SJSA1 (cell line): ENCODE measurements around the gene FLCN. TPM values are rescaled to one million over a fixed set of nuclear protein-coding genes. Genes with fewer than 3 reads are reported as not detected.
"Not testable (repeated sequence)": the region's sequence is repeated elsewhere in the genome, so short reads cannot be mapped to it uniquely, and the experiment has no call there.

ENCODE experiments used
- DNase-seq, 2 experiments: peaks; one replicate each; pipeline ENCODE4 v3.0.0-alpha.2; 2015 to 2020; ENCODE audit warnings: low spot score in 2 of 2, low read depth in 1 of 2
- H3K27ac ChIP-seq: fragments of 250-450 bp; sonication (Bioruptor Pico); 2 replicates; pipeline ENCODE4 v1.5.1; 2020; ENCODE audit warnings: mild to moderate bottlenecking, moderate library complexity
- H3K27me3 ChIP-seq: fragments of 250-450 bp; sonication (Bioruptor Pico); replicated peaks from 2 replicates; pipeline ENCODE4 v1.5.1; 2020; ENCODE audit warnings: mild to moderate bottlenecking, moderate library complexity
- H3K36me3 ChIP-seq: fragments of 250-450 bp; sonication (Bioruptor Pico); 2 replicates; pipeline ENCODE4 v1.5.1; 2020; ENCODE audit warnings: mild to moderate bottlenecking
- H3K4me1 ChIP-seq: fragments of 250-450 bp; sonication (Bioruptor Pico); replicated peaks from 2 replicates; pipeline ENCODE4 v1.6.1; 2021; ENCODE audit warnings: mild to moderate bottlenecking
- H3K4me3 ChIP-seq: fragments of 250-450 bp; sonication (Bioruptor Pico); 2 replicates; pipeline ENCODE4 v1.5.1; 2020; ENCODE audit warnings: mild to moderate bottlenecking
- H3K9me3 ChIP-seq: fragments of 250-450 bp; sonication (Bioruptor Pico); replicated peaks from 2 replicates; pipeline ENCODE4 v1.5.1; 2020; ENCODE audit warnings: mild to moderate bottlenecking
- total RNA-seq: library from RNA; depleted of rRNA; stranded (reverse); fragments of >200 nt; shearing (Covaris generic); gene quantifications from 2 replicates; pipeline ENCODE4 v1.2.3, GENCODE V29; 2014; rRNA removed

FLCN gene
- total RNA-seq, result 14.3 and 18.6 TPM in 2 replicates

GRCh38 chr17:17237026-17237799 is at the start of gene FLCN:
Gene FLCN, minus strand, starts transcription at chr17:17237168. Its CDS starts 9,031 bp downstream, at chr17:17228137.
- Histone ChIP-seq H3K27me3 (no peaks in the 10 kb centered on the region), H3K36me3 (0 out of 2 replicates have a peak, but pooled peaks cover 7% of the 10 kb centered on the region), H3K4me3 (peak within 1 kb of the TSS; percentile 77), H3K9me3 (no peaks in the 10 kb centered on the region), H3K4me1 (peaks cover 11% of the 10 kb centered on the region), H3K27ac (peak within 1 kb of the TSS; percentile 99)
- DNase-seq, result peak; percentile 82 to 97

GRCh38 chr17:17285951-17286350 is 49.0 kb upstream of the FLCN start:
- Histone ChIP-seq H3K27me3 (no peaks in the 10 kb centered on the region), H3K9me3 (no peaks in the 10 kb centered on the region), H3K27ac (no peak overlapping the region), H3K36me3 (peaks cover under 1% of the 10 kb centered on the region), H3K4me3 (no peak overlapping the region), H3K4me1 (peaks cover 6% of the 10 kb centered on the region; the same call in 1 of the 2 replicates)
- DNase-seq, result no peak

- peaks cover 13% of the 10 kb centered on the region for H3K4me1 ChIP-seq
These were observed 43.9 kb upstream of the FLCN start, which contains the start of gene COPS3 for GRCh38 chr17:17280613-17281549. Gene COPS3, minus strand, starts transcription at chr17:17281246. Its CDS starts 60 bp downstream, at chr17:17281186.

GRCh38 chr17:17279316-17279715 is 42.3 kb upstream of the FLCN start:
- no peak for DNase-seq
- Histone ChIP-seq H3K36me3 (peaks cover 33% of the 10 kb centered on the region), H3K4me3 (no peak overlapping the region), H3K9me3 (no peaks in the 10 kb centered on the region), H3K27me3 (no peaks in the 10 kb centered on the region), H3K27ac (no peak overlapping the region), H3K4me1 (peaks cover 13% of the 10 kb centered on the region)

More at GRCh38 chr17:17280613-17281549, 43.9 kb upstream of the FLCN start, which contains the start of gene COPS3:
- no peaks in the 10 kb centered on the region for H3K9me3 ChIP-seq
- peak; percentile 94 to 98 for DNase-seq
- H3K4me3 ChIP-seq, result peak within 1 kb of the TSS; percentile 83
- no peaks in the 10 kb centered on the region for H3K27me3 ChIP-seq
- H3K36me3 ChIP-seq, result peaks cover 23% of the 10 kb centered on the region
- peak within 1 kb of the TSS; percentile 91 for H3K27ac ChIP-seq

GRCh38 chr17:17277431-17277830 is 40.5 kb upstream of the FLCN start:
- not testable (repeated sequence) for DNase-seq, H3K27me3 ChIP-seq, H3K27ac ChIP-seq, H3K9me3 ChIP-seq, H3K4me3 ChIP-seq
- Histone ChIP-seq H3K36me3 (peaks cover 50% of the 10 kb centered on the region), H3K4me1 (peaks cover 13% of the 10 kb centered on the region)

- Histone ChIP-seq H3K27me3 (no peaks in the 10 kb centered on the region), H3K9me3 (no peaks in the 10 kb centered on the region), H3K36me3 (peaks cover 59% of the 10 kb centered on the region), H3K27ac (no peak overlapping the region), H3K4me3 (no peak overlapping the region), H3K4me1 (peaks cover 7% of the 10 kb centered on the region)
- DNase-seq, result no peak
These were observed 39.0 kb upstream of the FLCN start for GRCh38 chr17:17275971-17276370.

- no peaks in the 10 kb centered on the region for H3K4me1 ChIP-seq
- no peak overlapping the region for H3K27ac ChIP-seq
- H3K9me3 ChIP-seq, result no peaks in the 10 kb centered on the region
- no peak overlapping the region for H3K4me3 ChIP-seq
- H3K36me3 ChIP-seq, result peaks cover 84% of the 10 kb centered on the region
- no peak for DNase-seq
- no peaks in the 10 kb centered on the region for H3K27me3 ChIP-seq
These were observed 33.2 kb upstream of the FLCN start for GRCh38 chr17:17269926-17270773.

GRCh38 chr17:17264430-17264829 is 27.5 kb upstream of the FLCN start:
- H3K27me3 ChIP-seq, result no peaks in the 10 kb centered on the region
- no peak overlapping the region for H3K4me3 ChIP-seq
- H3K4me1 ChIP-seq, result no peaks in the 10 kb centered on the region
- no peaks in the 10 kb centered on the region for H3K9me3 ChIP-seq
- peaks cover 89% of the 10 kb centered on the region for H3K36me3 ChIP-seq
- DNase-seq, result no peak
- no peak overlapping the region for H3K27ac ChIP-seq

GRCh38 chr17:17258998-17259397 is 22.0 kb upstream of the FLCN start:
- Histone ChIP-seq H3K4me3 (no peak overlapping the region), H3K9me3 (no peaks in the 10 kb centered on the region), H3K4me1 (no peaks in the 10 kb centered on the region), H3K27ac (no peak overlapping the region), H3K36me3 (peaks cover 79% of the 10 kb centered on the region), H3K27me3 (no peaks in the 10 kb centered on the region)
- no peak for DNase-seq

- Histone ChIP-seq H3K27ac (no peak overlapping the region), H3K36me3 (peaks cover 84% of the 10 kb centered on the region), H3K4me3 (no peak overlapping the region), H3K9me3 (no peaks in the 10 kb centered on the region), H3K4me1 (no peaks in the 10 kb centered on the region), H3K27me3 (no peaks in the 10 kb centered on the region)
- no peak for DNase-seq
These were observed 21.0 kb upstream of the FLCN start for GRCh38 chr17:17258011-17258410.

GRCh38 chr17:17256316-17256715 is 19.3 kb upstream of the FLCN start:
- Histone ChIP-seq H3K27ac (no peak overlapping the region), H3K36me3 (peaks cover 84% of the 10 kb centered on the region), H3K27me3 (no peaks in the 10 kb centered on the region), H3K4me3 (no peak overlapping the region), H3K4me1 (no peaks in the 10 kb centered on the region), H3K9me3 (no peaks in the 10 kb centered on the region)
- no peak for DNase-seq

GRCh38 chr17:17255689-17256088 is 18.7 kb upstream of the FLCN start:
- not testable (repeated sequence) for H3K27me3 ChIP-seq, H3K27ac ChIP-seq, H3K4me3 ChIP-seq, DNase-seq, H3K9me3 ChIP-seq, H3K4me1 ChIP-seq
- H3K36me3 ChIP-seq, result peaks cover 84% of the 10 kb centered on the region

- Histone ChIP-seq H3K4me1 (no peaks in the 10 kb centered on the region), H3K36me3 (peaks cover 81% of the 10 kb centered on the region), H3K27ac (no peak overlapping the region), H3K27me3 (no peaks in the 10 kb centered on the region), H3K9me3 (no peaks in the 10 kb centered on the region), H3K4me3 (no peak overlapping the region)
- no peak for DNase-seq
These were observed 17.1 kb upstream of the FLCN start for GRCh38 chr17:17254036-17254435.
